ENCODE measurements around the gene DOCK1.

GRCh38 chr10:126966938-126967337 is 61.7 kb downstream of the DOCK1 start:
- TF ChIP-seq POLR2A (IDR thresholded peaks at IDR 0.05; ENCODE audit: low read depth, low read length) (no peak), POLR2AphosphoS5 (IDR thresholded peaks at IDR 0.05; ENCODE audit: low read depth, low read length) (no peak), TAF1 (IDR thresholded peaks at IDR 0.05; ENCODE audit: low read depth, low read length) (no peak), SPI1 (IDR thresholded peaks at IDR 0.05; ENCODE audit: low read depth, low read length) (no peak), POU2F2 (IDR thresholded peaks at IDR 0.05; ENCODE audit: low read depth, low read length) (no peak), PAX5 (IDR thresholded peaks at IDR 0.05; ENCODE audit: insufficient read depth, low read length, severe bottlenecking) (no peak)

All from GM12891 (cell line).